WTC11 (cell line): ENCODE results near the gene BLM. TPM values are rescaled to one million over a fixed set of nuclear protein-coding genes. Genes with fewer than 3 reads are reported as not detected.

Experiments used
- ATAC-seq: fragments of 200-7000 bp; cut with Tn5 transposase; 2 replicates; pipeline ENCODE4 v1.10.0; 2021; ENCODE audit warnings: mild to moderate bottlenecking, moderate library complexity
- CTCF ChIA-PET: fragments of 300-600 bp; sonication (Branson Sonifier 250); formaldehyde crosslinking; loops from one replicate; lab custom pipeline; 2021; ENCODE audit warnings: antibody characterized with exemption; lab: Charles Lee
- POLR2A ChIA-PET: fragments of 350-600 bp; sonication (Branson Sonifier 250); formaldehyde crosslinking; loops from one replicate; lab custom pipeline; 2021; ENCODE audit warnings: antibody characterized with exemption; lab: Charles Lee
- DNase-seq: peaks from one replicate; pipeline ENCODE4 v3.0.0; 2021; ENCODE audit warnings: low spot score
- H3K27ac Mint-ChIP-seq: 2 replicates; pipeline ENCODE4 v1.8.0; 2021; ENCODE audit warnings: mixed read lengths
- H3K27me3 Mint-ChIP-seq: 2 replicates; pipeline ENCODE4 v1.8.0; 2021; ENCODE audit warnings: low read depth, mild to moderate bottlenecking, moderate library complexity, mixed read lengths
- H3K36me3 Mint-ChIP-seq: 2 replicates; pipeline ENCODE4 v1.8.0; 2021; ENCODE audit warnings: mixed read lengths
- H3K4me1 Mint-ChIP-seq: 2 replicates; pipeline ENCODE4 v1.8.0; 2022; ENCODE audit warnings: mixed read lengths
- H3K4me3 Mint-ChIP-seq: 2 replicates; pipeline ENCODE4 v1.8.0; 2021; ENCODE audit warnings: mild to moderate bottlenecking, moderate library complexity, mixed read lengths
- H3K9me3 Mint-ChIP-seq: 2 replicates; pipeline ENCODE4 v1.8.0; 2021; ENCODE audit warnings: mixed read lengths
- ATF1 ChIP-seq: sonication (generic); formaldehyde crosslinking; IDR thresholded peaks from 2 replicates; pipeline ENCODE4 v1.8.1; 2023; ENCODE audit warnings: mild to moderate bottlenecking, moderate library complexity, missing genetic modification reagents
- ETV6 ChIP-seq: sonication (generic); formaldehyde crosslinking; IDR thresholded peaks from 2 replicates; pipeline ENCODE4 v1.8.1; 2022; ENCODE audit warnings: mild to moderate bottlenecking, missing genetic modification reagents
- GABPB1 ChIP-seq: sonication (generic); formaldehyde crosslinking; IDR thresholded peaks from 2 replicates; pipeline ENCODE4 v1.8.1; 2023; ENCODE audit warnings: mild to moderate bottlenecking, missing genetic modification reagents
- GRHL2 ChIP-seq: fragments of 250-450 bp; sonication (Bioruptor Pico); IDR thresholded peaks from 2 replicates; pipeline ENCODE4 v1.8.0; 2022; ENCODE audit warnings: mild to moderate bottlenecking, moderate library complexity; ENCODE audit not compliant: insufficient replicate concordance, severe bottlenecking
- GTF2I ChIP-seq: fragments of 250-450 bp; sonication (Bioruptor Pico); conservative IDR thresholded peaks from 2 replicates; pipeline ENCODE4 v1.4.0; 2021; ENCODE audit warnings: mild to moderate bottlenecking
- JAZF1 ChIP-seq: fragments of 250-450 bp; sonication (Bioruptor Pico); IDR thresholded peaks from 2 replicates; pipeline ENCODE4 v1.9.0; 2021; ENCODE audit warnings: moderate library complexity, mild to moderate bottlenecking, inconsistent platforms
- MYBL2 ChIP-seq: sonication (generic); formaldehyde crosslinking; IDR thresholded peaks from 2 replicates; pipeline ENCODE4 v1.8.1; 2023; ENCODE audit warnings: mild to moderate bottlenecking, moderate library complexity, missing genetic modification reagents
- NR2C2 ChIP-seq: sonication (generic); formaldehyde crosslinking; IDR thresholded peaks from 2 replicates; pipeline ENCODE4 v1.8.0; 2022; ENCODE audit warnings: mild to moderate bottlenecking, missing genetic modification reagents
- PREB ChIP-seq: sonication (generic); formaldehyde crosslinking; IDR thresholded peaks from 2 replicates; pipeline ENCODE4 v1.8.1; 2022; ENCODE audit warnings: mild to moderate bottlenecking, missing genetic modification reagents, moderate library complexity, borderline replicate concordance
- PRRX2 ChIP-seq: fragments of 250-450 bp; sonication (Bioruptor Pico); IDR thresholded peaks from 2 replicates; pipeline ENCODE4 v1.8.0; 2021; ENCODE audit warnings: mild to moderate bottlenecking
- RELA ChIP-seq: sonication (generic); formaldehyde crosslinking; IDR thresholded peaks from 2 replicates; pipeline ENCODE4 v1.8.1; 2022; ENCODE audit warnings: missing genetic modification reagents, mild to moderate bottlenecking, borderline replicate concordance
- RORB ChIP-seq: fragments of 250-450 bp; sonication (Bioruptor Pico); IDR thresholded peaks from 2 replicates; pipeline ENCODE4 v1.9.0; 2021; ENCODE audit warnings: mild to moderate bottlenecking
- SMAD3 ChIP-seq: sonication (generic); formaldehyde crosslinking; IDR thresholded peaks from 2 replicates; pipeline ENCODE4 v1.8.0; 2022; ENCODE audit warnings: missing genetic modification reagents, mild to moderate bottlenecking, borderline replicate concordance
- TEAD4 ChIP-seq: sonication (generic); formaldehyde crosslinking; IDR thresholded peaks from 2 replicates; pipeline ENCODE4 v1.8.0; 2022; ENCODE audit warnings: mild to moderate bottlenecking, missing genetic modification reagents
- USF1 ChIP-seq: sonication (generic); formaldehyde crosslinking; IDR thresholded peaks from 2 replicates; pipeline ENCODE4 v1.8.0; 2022; ENCODE audit warnings: mild to moderate bottlenecking, missing genetic modification reagents
- ZNF219 ChIP-seq: sonication (generic); formaldehyde crosslinking; IDR thresholded peaks from 2 replicates; pipeline ENCODE4 v1.8.0; 2023; ENCODE audit warnings: missing genetic modification reagents, mild to moderate bottlenecking, borderline replicate concordance
- ZNF416 ChIP-seq: fragments of 250-450 bp; sonication (Bioruptor Pico); IDR thresholded peaks from 2 replicates; pipeline ENCODE4 v1.9.0; 2021; ENCODE audit warnings: mild to moderate bottlenecking, inconsistent platforms
- ZNF423 ChIP-seq: fragments of 250-450 bp; sonication (Bioruptor Pico); IDR thresholded peaks from 2 replicates; pipeline ENCODE4 v2.1.2; 2022; ENCODE audit warnings: mild to moderate bottlenecking, moderate library complexity
- ZNF512 ChIP-seq: sonication (generic); formaldehyde crosslinking; IDR thresholded peaks from 2 replicates; pipeline ENCODE4 v1.8.1; 2022; ENCODE audit warnings: missing genetic modification reagents, borderline replicate concordance
- ZNF671 ChIP-seq: fragments of 250-450 bp; sonication (Bioruptor Pico); IDR thresholded peaks from 2 replicates; pipeline ENCODE4 v1.8.0; 2021; ENCODE audit warnings: mild to moderate bottlenecking
- total RNA-seq: library from RNA; stranded (reverse); gene quantifications from 3 replicates; pipeline ENCODE4 v1.2.3, GENCODE V29; 2021
- TF ChIP-seq, protein P1 (sequence below): sonication (generic); formaldehyde crosslinking; IDR thresholded peaks from 2 replicates; pipeline ENCODE4 v1.8.1; 2023; ENCODE audit warnings: mild to moderate bottlenecking, missing genetic modification reagents, moderate library complexity
- TF ChIP-seq, protein P2 (sequence below): fragments of 250-450 bp; sonication (Bioruptor Pico); IDR thresholded peaks from 2 replicates; pipeline ENCODE4 v1.9.0; 2021; ENCODE audit warnings: mild to moderate bottlenecking

Gene BLM
- total RNA-seq, 1 experiment from 2014 or later = 40.5 TPM

GRCh38 chr15:90701048-90701447 is 16.1 kb upstream of the BLM start:
- TF ChIP-seq ETV6 (CRISPR knock-in tag) (no peak), ZNF671 (no peak), ZNF512 (CRISPR knock-in tag) (no peak), PRRX2 (CRISPR knock-in tag) (no peak), ZNF416 (CRISPR knock-in tag) (no peak), USF1 (CRISPR knock-in tag) (no peak), SMAD3 (CRISPR knock-in tag) (no peak)
- TF ChIP-seq, protein P1, sequence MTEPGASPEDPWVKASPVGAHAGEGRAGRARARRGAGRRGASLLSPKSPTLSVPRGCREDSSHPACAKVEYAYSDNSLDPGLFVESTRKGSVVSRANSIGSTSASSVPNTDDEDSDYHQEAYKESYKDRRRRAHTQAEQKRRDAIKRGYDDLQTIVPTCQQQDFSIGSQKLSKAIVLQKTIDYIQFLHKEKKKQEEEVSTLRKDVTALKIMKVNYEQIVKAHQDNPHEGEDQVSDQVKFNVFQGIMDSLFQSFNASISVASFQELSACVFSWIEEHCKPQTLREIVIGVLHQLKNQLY (CRISPR knock-in tag) = no peak
- H3K27ac Mint-ChIP-seq = no peak overlapping the region
- DNase-seq (no peak), ATAC-seq (no peak)
- H3K9me3 Mint-ChIP-seq = no peaks in the 10 kb centered on the region
- H3K27me3 Mint-ChIP-seq = no peaks in the 10 kb centered on the region
- no peak overlapping the region for H3K4me3 Mint-ChIP-seq
- ChIA-PET CTCF (interaction anchor here (1.2 kb wide), 1 partner anchor 53 kb away, joined by 4 read pairs; no protein-coding TSS in a partner anchor), POLR2A (interaction anchor here (0.6 to 1.1 kb wide), 2 partner anchors 16 to 153 kb away, joined by 3 read pairs; partner anchors contain the start of gene BLM)
- no peaks in the 10 kb centered on the region for H3K36me3 Mint-ChIP-seq
- H3K4me1 Mint-ChIP-seq = peaks cover 5% of the 10 kb centered on the region; the same call in 1 of the 2 replicates

DNA sequence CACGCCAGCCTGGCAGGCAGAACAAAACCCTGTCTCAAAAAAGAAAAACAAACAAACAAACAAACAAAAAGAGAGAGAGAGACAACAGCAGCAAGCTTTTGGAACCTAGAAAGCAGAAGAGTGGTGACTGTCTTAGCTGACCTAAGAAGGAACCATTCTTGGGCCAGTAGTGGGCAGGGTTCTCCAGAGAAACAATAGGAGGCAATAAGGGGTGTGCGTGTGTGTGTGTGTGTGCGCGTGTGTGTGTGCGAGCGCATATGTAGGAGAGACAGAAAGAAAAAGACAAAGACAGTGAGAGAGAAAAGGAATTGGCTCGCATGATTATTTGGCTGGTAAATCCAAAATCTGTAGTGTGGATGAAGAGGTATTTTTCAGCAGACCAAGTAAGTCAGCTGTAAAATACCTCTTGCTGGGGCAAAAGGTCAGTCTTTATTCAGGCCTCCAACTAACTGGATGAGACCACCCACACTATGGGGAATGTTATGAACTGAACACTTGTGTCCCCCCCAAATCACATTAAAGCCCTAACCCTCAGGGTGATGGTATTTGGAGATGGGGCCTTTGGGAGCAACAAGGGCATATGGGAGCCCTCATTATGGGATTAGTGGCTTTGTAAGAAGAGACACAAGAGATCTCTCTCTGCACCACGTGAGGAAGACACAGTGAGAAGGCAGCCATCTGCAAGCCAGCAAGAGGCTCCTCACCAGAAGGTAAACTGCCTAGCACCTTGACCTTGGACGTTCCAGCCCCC is 15.1 kb upstream of the BLM start:
- H3K36me3 Mint-ChIP-seq = no peaks in the 10 kb centered on the region
- no peak overlapping the region for H3K27ac Mint-ChIP-seq
- H3K4me3 Mint-ChIP-seq = no peak overlapping the region
- no peak; the same call in 1 of the 2 replicates for ATAC-seq
- DNase-seq = no peak
- peaks cover 5% of the 10 kb centered on the region; the same call in 1 of the 2 replicates for H3K4me1 Mint-ChIP-seq
- H3K9me3 Mint-ChIP-seq = no peaks in the 10 kb centered on the region
- POLR2A ChIA-PET = no interaction called here
- H3K27me3 Mint-ChIP-seq = no peaks in the 10 kb centered on the region
- CTCF ChIA-PET = interaction anchor here (1.2 kb wide), 1 partner anchor 54 kb away, joined by 4 read pairs; no protein-coding TSS in a partner anchor
- TF ChIP-seq GTF2I (CRISPR knock-in tag) = no peak

DNA sequence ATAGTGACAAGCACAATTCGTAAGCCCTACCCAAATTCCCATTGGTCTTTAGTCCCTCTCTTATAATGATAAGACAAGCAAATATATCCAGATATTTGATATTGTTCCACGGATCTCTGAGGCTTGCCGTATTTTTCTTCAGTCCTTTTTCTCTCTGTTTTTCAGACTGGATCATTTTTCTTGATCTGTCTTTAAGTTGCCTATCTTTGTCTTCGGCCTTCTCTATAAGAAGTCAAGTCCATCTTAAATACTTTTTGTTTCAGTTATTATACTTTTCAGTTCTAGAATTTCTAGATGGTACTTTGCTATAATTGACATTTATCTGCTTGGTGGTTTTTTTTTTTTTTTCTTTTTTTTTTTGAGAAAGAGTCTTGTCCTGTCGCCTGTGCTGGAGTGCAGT is 13.7 kb upstream of the BLM start:
- ChIA-PET POLR2A (no interaction called here), CTCF (no interaction called here)
- Mint-ChIP-seq H3K27me3 (no peaks in the 10 kb centered on the region), H3K36me3 (no peaks in the 10 kb centered on the region), H3K4me3 (no peak overlapping the region), H3K9me3 (no peaks in the 10 kb centered on the region), H3K27ac (no peak overlapping the region), H3K4me1 (peaks cover 5% of the 10 kb centered on the region; the same call in 1 of the 2 replicates)
- ATAC-seq (no peak), DNase-seq (no peak)
- TF ChIP-seq USF1 (CRISPR knock-in tag) (no peak), SMAD3 (CRISPR knock-in tag) (no peak), JAZF1 (CRISPR knock-in tag) (no peak), ZNF219 (no peak), RELA (CRISPR knock-in tag) (no peak), ATF1 (CRISPR knock-in tag) (no peak), RORB (CRISPR knock-in tag) (no peak), GTF2I (CRISPR knock-in tag) (no peak), NR2C2 (no peak), MYBL2 (no peak), GRHL2 (no peak), PREB (no peak), TEAD4 (no peak), GABPB1 (no peak), ZNF423 (no peak)
- TF ChIP-seq, protein P2, sequence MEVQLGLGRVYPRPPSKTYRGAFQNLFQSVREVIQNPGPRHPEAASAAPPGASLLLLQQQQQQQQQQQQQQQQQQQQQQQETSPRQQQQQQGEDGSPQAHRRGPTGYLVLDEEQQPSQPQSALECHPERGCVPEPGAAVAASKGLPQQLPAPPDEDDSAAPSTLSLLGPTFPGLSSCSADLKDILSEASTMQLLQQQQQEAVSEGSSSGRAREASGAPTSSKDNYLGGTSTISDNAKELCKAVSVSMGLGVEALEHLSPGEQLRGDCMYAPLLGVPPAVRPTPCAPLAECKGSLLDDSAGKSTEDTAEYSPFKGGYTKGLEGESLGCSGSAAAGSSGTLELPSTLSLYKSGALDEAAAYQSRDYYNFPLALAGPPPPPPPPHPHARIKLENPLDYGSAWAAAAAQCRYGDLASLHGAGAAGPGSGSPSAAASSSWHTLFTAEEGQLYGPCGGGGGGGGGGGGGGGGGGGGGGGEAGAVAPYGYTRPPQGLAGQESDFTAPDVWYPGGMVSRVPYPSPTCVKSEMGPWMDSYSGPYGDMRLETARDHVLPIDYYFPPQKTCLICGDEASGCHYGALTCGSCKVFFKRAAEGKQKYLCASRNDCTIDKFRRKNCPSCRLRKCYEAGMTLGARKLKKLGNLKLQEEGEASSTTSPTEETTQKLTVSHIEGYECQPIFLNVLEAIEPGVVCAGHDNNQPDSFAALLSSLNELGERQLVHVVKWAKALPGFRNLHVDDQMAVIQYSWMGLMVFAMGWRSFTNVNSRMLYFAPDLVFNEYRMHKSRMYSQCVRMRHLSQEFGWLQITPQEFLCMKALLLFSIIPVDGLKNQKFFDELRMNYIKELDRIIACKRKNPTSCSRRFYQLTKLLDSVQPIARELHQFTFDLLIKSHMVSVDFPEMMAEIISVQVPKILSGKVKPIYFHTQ (CRISPR knock-in tag) = no peak
